Limb (tissue), 2 donors: ENCODE results near the gene EEF2K.
A peak's percentile ranks its signal among the peaks of the same experiment; 100 is the strongest.
"Not testable (repeated sequence)": the region's sequence is repeated elsewhere in the genome, so short reads cannot be mapped to it uniquely, and the experiment has no call there.

Source experiments
- DNase-seq, 2 donors: peaks; one replicate each; pipeline ENCODE4 v3.0.0-alpha.2; 2016; ENCODE audit errors: extremely low spot score in 2 of 2

The EEF2K gene

GRCh38 chr16:22210285-22210684, 4.2 kb downstream of the EEF2K start:
- DNase-seq, result no peak

- no peak for DNase-seq
These were observed 4.8 kb downstream of the EEF2K start for GRCh38 chr16:22210854-22211253.

- DNase-seq, result no peak
These were observed 7.2 kb downstream of the EEF2K start for GRCh38 chr16:22213236-22213635.

- no peak for DNase-seq
These were observed 7.7 kb downstream of the EEF2K start for GRCh38 chr16:22213801-22214200.

GRCh38 chr16:22214402-22214801, 8.3 kb downstream of the EEF2K start:
- DNase-seq, result no peak

- no peak for DNase-seq
These were observed 8.8 kb downstream of the EEF2K start for GRCh38 chr16:22214889-22215288.

GRCh38 chr16:22216191-22216831, 10.2 kb downstream of the EEF2K start:
- no peak for DNase-seq

GRCh38 chr16:22216832-22217225, 10.8 kb downstream of the EEF2K start:
- not testable (repeated sequence) for DNase-seq

- peak in 1 of 2 donors; percentile 12 for DNase-seq
These were observed 12.0 kb downstream of the EEF2K start for GRCh38 chr16:22217890-22218730.

GRCh38 chr16:22219389-22220068, 13.5 kb downstream of the EEF2K start:
- no peak for DNase-seq

GRCh38 chr16:22220069-22220440, 14.0 kb downstream of the EEF2K start:
- peak; percentile 68 to 83 for DNase-seq

- DNase-seq, result no peak
These were observed 14.6 kb downstream of the EEF2K start for GRCh38 chr16:22220714-22221113.

- DNase-seq, result no peak
These were observed 15.9 kb downstream of the EEF2K start for GRCh38 chr16:22222006-22222405.

- no peak for DNase-seq
These were observed 16.9 kb downstream of the EEF2K start for GRCh38 chr16:22222998-22223397.

GRCh38 chr16:22225060-22225459, 19.0 kb downstream of the EEF2K start:
- DNase-seq, result no peak

- no peak for DNase-seq
These were observed 23.8 kb downstream of the EEF2K start for GRCh38 chr16:22229889-22230288.

GRCh38 chr16:22232277-22233036, 26.4 kb downstream of the EEF2K start:
- DNase-seq, result no peak

GRCh38 chr16:22233037-22233372, 26.9 kb downstream of the EEF2K start:
- no peak for DNase-seq

- no peak for DNase-seq
These were observed 30.0 kb downstream of the EEF2K start for GRCh38 chr16:22235839-22236745.

- DNase-seq, result no peak
These were observed 33.2 kb downstream of the EEF2K start for GRCh38 chr16:22239131-22239805.
